Measurements from ENCODE around the gene ARHGEF3.

ARHGEF3 gene

DNA sequence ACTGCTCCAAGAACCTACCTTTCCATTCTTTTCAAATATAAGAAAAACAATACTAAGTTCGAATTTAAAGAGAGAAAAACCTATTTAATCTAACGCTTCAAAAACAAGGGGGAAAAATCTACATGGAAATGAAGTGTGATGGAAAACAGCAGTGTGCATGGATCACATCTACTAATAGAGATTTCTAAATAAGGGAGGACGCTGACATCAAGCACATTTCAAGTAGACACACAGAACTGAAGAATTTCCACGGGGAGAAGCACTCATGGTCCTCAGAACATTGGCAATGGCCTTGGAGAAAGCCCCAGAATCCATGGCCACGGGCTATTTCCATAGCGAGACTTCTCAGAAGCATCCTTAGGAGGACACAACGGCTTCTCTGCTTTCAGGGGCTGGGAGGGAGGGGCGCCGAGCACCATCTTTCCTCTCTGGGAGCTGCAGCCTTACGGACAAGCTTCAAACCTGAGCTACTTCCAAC, 119.7 kb downstream of the ARHGEF3 start:
- DNase-seq (ENCODE audit: insufficient read length, low spot score), result no peak
- TF ChIP-seq POLR2A (IDR thresholded peaks at IDR 0.05; ENCODE audit: low read depth, low read length) (no peak), POLR2AphosphoS5 (IDR thresholded peaks at IDR 0.05; ENCODE audit: low read depth, low read length) (no peak), POU2F2 (IDR thresholded peaks at IDR 0.05; ENCODE audit: low read depth, low read length) (no peak), SPI1 (IDR thresholded peaks at IDR 0.05; ENCODE audit: low read depth, low read length) (no peak), PAX5 (IDR thresholded peaks at IDR 0.05; ENCODE audit: insufficient read depth, low read length, severe bottlenecking) (no peak), TAF1 (IDR thresholded peaks at IDR 0.05; ENCODE audit: low read depth, low read length) (no peak)
- FAIRE-seq, result no peak

- FAIRE-seq, result peak; percentile 33
- DNase-seq (ENCODE audit: insufficient read length, low spot score), result no peak
- TF ChIP-seq POLR2AphosphoS5 (IDR thresholded peaks at IDR 0.05; ENCODE audit: low read depth, low read length) (no peak), PAX5 (IDR thresholded peaks at IDR 0.05; ENCODE audit: insufficient read depth, low read length, severe bottlenecking) (no peak), SPI1 (IDR thresholded peaks at IDR 0.05; ENCODE audit: low read depth, low read length) (no peak), POLR2A (IDR thresholded peaks at IDR 0.05; ENCODE audit: low read depth, low read length) (no peak), TAF1 (IDR thresholded peaks at IDR 0.05; ENCODE audit: low read depth, low read length) (no peak), POU2F2 (IDR thresholded peaks at IDR 0.05; ENCODE audit: low read depth, low read length) (no peak)
Observed at GRCh38 chr3:56680054-56680580, 121.6 kb downstream of the ARHGEF3 start.
